Activated naive CD4-positive, alpha-beta T cell treated with anti-CD3 and anti-CD28 coated beads for 36 hours (primary cell): ENCODE data around the gene INA. TPM values are rescaled to one million over a fixed set of nuclear protein-coding genes. Genes with fewer than 3 reads are reported as not detected.
"Not testable (repeated sequence)": the region's sequence is repeated elsewhere in the genome, so short reads cannot be mapped to it uniquely, and the experiment has no call there.

Experiments used
- CTCF ChIA-PET: fragments of 350-600 bp; sonication (Branson Sonifier 250); formaldehyde crosslinking; loops from one replicate; lab custom pipeline; 2021; ENCODE audit warnings: antibody characterized with exemption; lab: Charles Lee
- DNase-seq: peaks from one replicate; pipeline ENCODE4 v3.0.0-alpha.2; 2020
- H3K27ac Mint-ChIP-seq: one replicate; pipeline ENCODE4 v1.8.0; 2021; ENCODE audit warnings: mild to moderate bottlenecking, mixed read lengths
- H3K27me3 Mint-ChIP-seq: one replicate; pipeline ENCODE4 v1.8.0; 2021; ENCODE audit warnings: low read depth, mixed read lengths
- H3K36me3 Mint-ChIP-seq: one replicate; pipeline ENCODE4 v1.8.0; 2021; ENCODE audit warnings: low read depth, mixed read lengths
- H3K4me1 Mint-ChIP-seq: one replicate; pipeline ENCODE4 v1.8.0; 2021; ENCODE audit warnings: low read depth, mixed read lengths
- H3K4me3 Mint-ChIP-seq: one replicate; pipeline ENCODE4 v1.8.0; 2021; ENCODE audit warnings: mild to moderate bottlenecking, moderate library complexity, mixed read lengths
- H3K9me3 Mint-ChIP-seq: one replicate; pipeline ENCODE4 v1.8.0; 2021; ENCODE audit warnings: mixed read lengths
- intact Hi-C: fragments of 100-400 bp; cut with micrococcal nuclease; formaldehyde crosslinking; loops from one replicate; pipeline ENCODE4 v1.15.1; 2023
- total RNA-seq, 2 experiments: library from RNA; stranded (reverse); gene quantifications; one replicate each; pipeline ENCODE4 v1.2.3, GENCODE V29; 2021

Gene INA
- total RNA-seq: under 1 TPM; 0.10 TPM

GRCh38 chr10:103276896-103277712, at the start of gene INA:
TSS of gene INA (plus strand) at chr10:103277138. CDS start at chr10:103277212, 74 bp downstream.
- intact Hi-C loops: no loop called here
- Mint-ChIP-seq H3K9me3 (no peaks in the 10 kb centered on the region), H3K4me3 (peak within 1 kb of the TSS; percentile 61), H3K27ac (no peak within 1 kb of the TSS), H3K27me3 (peaks cover 48% of the 10 kb centered on the region), H3K4me1 (peaks cover 13% of the 10 kb centered on the region), H3K36me3 (no peaks in the 10 kb centered on the region)
- CTCF ChIA-PET: interaction anchor here (0.6 to 0.9 kb wide), 4 partner anchors 33 to 421 kb away, joined by 3 read pairs; no protein-coding TSS in a partner anchor
- DNase-seq: peak; percentile 37

GRCh38 chr10:103227416-103227815, 49.5 kb upstream of the INA start:
- H3K4me3 Mint-ChIP-seq: no peak overlapping the region
- intact Hi-C loops: no loop called here
- CTCF ChIA-PET: interaction anchor here (0.6 to 3.1 kb wide), 2 partner anchors 17 to 20 kb away, joined by 3 to 8 read pairs; no protein-coding TSS in a partner anchor
- H3K27ac Mint-ChIP-seq: no peak overlapping the region
- DNase-seq: no peak
- H3K4me1 Mint-ChIP-seq: no peaks in the 10 kb centered on the region
- H3K9me3 Mint-ChIP-seq: peaks cover 10% of the 10 kb centered on the region
- H3K36me3 Mint-ChIP-seq: peaks cover 2% of the 10 kb centered on the region
- no peaks in the 10 kb centered on the region for H3K27me3 Mint-ChIP-seq

- no peak overlapping the region for H3K27ac Mint-ChIP-seq
- no peak overlapping the region for H3K4me3 Mint-ChIP-seq
- intact Hi-C loops: no loop called here
- no peaks in the 10 kb centered on the region for H3K27me3 Mint-ChIP-seq
- no peaks in the 10 kb centered on the region for H3K36me3 Mint-ChIP-seq
- CTCF ChIA-PET: interaction anchor here (0.6 to 1.6 kb wide), 2 partner anchors 46 to 68 kb away, joined by 3 read pairs; partner anchors contain the start of gene INA
- H3K4me1 Mint-ChIP-seq: no peaks in the 10 kb centered on the region
- DNase-seq: no peak
- H3K9me3 Mint-ChIP-seq: no peaks in the 10 kb centered on the region
Observed at GRCh38 chr10:103231047-103231551, 45.8 kb upstream of the INA start.

GRCh38 chr10:103232131-103232673, 44.7 kb upstream of the INA start:
- intact Hi-C loops: no loop called here
- H3K9me3 Mint-ChIP-seq: no peaks in the 10 kb centered on the region
- H3K4me1 Mint-ChIP-seq: no peaks in the 10 kb centered on the region
- H3K36me3 Mint-ChIP-seq: no peaks in the 10 kb centered on the region
- CTCF ChIA-PET: no interaction called here
- no peaks in the 10 kb centered on the region for H3K27me3 Mint-ChIP-seq
- no peak overlapping the region for H3K27ac Mint-ChIP-seq
- DNase-seq: no peak
- no peak overlapping the region for H3K4me3 Mint-ChIP-seq

DNA sequence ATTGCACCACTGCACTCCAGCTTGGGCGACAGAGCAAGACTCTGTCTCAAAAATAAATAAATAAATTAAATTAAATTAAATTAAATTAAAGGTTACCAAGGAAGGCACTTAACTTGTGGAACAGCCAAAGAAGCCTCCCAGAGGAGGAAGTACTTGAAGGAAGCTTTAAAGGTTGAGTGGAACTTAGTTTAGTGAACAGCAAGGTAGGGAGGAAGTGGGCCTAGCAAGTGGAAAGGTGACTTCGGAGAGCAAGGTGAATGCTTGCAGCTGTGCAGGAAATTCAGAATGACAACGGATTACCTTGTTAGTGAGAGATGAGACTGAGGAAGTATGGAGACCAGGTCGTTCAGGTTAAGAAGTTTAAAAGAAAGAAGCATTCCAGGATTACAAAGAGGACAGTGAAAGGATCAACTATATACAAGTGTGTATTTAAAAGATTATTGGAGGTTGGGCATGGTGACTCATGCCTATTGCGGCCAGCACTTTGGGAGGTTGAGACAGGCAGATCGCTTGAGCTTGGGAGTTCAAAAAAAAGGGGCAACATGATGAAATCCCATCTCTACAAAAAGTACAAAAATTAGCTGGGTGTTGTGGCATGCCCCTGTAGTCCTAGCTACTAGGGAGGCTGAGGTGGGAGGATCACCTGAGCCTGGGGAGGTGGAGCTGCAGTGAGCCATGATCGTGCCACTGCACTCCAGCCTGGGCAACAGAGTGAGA, 44.0 kb upstream of the INA start:
- intact Hi-C loops: no loop called here
- no peak overlapping the region for H3K4me3 Mint-ChIP-seq
- no peaks in the 10 kb centered on the region for H3K9me3 Mint-ChIP-seq
- no peaks in the 10 kb centered on the region for H3K27me3 Mint-ChIP-seq
- CTCF ChIA-PET: interaction anchor here (1.4 kb wide), 1 partner anchor 12 kb away, joined by 5 read pairs; no protein-coding TSS in a partner anchor
- H3K4me1 Mint-ChIP-seq: no peaks in the 10 kb centered on the region
- DNase-seq: no peak
- H3K27ac Mint-ChIP-seq: no peak overlapping the region
- H3K36me3 Mint-ChIP-seq: no peaks in the 10 kb centered on the region

DNA sequence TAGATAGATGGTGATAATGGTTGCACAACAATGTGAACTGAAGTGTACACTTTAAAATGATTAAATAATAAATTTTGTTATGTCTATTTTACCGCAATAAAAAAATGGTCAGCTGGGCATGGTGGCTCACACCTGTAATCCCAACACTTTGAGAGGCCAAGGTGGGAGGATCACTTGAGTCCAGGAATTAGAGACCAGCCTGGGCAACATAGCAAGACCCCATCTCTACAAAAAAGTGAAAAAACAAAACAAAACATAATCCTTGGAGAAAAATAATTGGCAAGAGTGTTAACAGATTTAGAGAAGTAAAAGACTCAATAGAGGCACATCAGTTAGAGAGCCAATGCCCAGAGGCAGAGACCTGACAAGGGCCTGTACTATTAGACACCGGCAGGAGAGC, 41.2 kb upstream of the INA start:
- intact Hi-C loops: no loop called here
- no peak for DNase-seq
- Mint-ChIP-seq H3K9me3 (no peaks in the 10 kb centered on the region), H3K4me1 (peaks cover 6% of the 10 kb centered on the region), H3K27ac (no peak overlapping the region), H3K27me3 (peaks cover 2% of the 10 kb centered on the region), H3K36me3 (no peaks in the 10 kb centered on the region), H3K4me3 (no peak overlapping the region)
- CTCF ChIA-PET: interaction anchor here (0.8 kb wide), 1 partner anchor 123 kb away, joined by 3 read pairs; no protein-coding TSS in a partner anchor

DNA sequence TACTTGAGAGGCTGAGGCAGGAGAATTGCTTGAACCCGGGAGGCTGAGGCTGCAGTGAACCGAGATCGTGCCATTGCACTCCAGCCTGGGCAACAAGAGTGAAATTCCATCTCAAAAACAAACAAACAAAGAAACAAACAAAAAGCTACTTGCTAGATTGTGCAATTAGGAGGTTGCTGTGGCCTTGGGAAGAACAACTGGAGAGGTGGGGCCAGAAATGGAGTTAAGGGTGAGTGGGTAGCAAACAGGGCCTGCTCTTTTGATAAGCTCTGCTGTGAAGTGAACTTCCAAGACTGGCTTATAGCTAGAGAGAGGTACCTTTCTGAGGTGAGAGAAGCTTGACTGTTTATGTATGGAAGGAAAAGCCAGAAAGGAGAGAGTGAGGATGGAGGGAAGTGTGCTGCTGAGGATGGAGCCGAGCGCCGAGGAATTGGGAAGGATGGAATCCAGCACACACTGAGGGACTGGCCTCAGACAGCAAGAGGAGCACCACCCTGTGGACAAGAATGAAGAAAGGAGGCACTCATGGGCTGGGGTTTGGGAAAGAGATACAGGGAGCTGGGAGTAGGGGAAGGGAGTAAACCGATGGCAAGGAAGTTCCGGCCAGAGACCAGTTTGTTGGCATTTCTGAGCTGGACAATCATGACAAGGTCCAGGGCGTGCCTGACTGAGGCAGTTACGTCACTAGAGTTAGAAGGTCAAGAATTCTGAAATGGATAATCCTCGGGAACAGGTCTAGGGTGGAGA, 38.3 kb upstream of the INA start:
- no peak overlapping the region for H3K27ac Mint-ChIP-seq
- H3K4me1 Mint-ChIP-seq: peaks cover 17% of the 10 kb centered on the region
- intact Hi-C loops: no loop called here
- H3K4me3 Mint-ChIP-seq: no peak overlapping the region
- no peaks in the 10 kb centered on the region for H3K9me3 Mint-ChIP-seq
- CTCF ChIA-PET: interaction anchor here (0.6 to 1.5 kb wide), 5 partner anchors 9 to 169 kb away, joined by 3 to 12 read pairs (median 4); no protein-coding TSS in a partner anchor
- no peak for DNase-seq
- H3K27me3 Mint-ChIP-seq: peaks cover 2% of the 10 kb centered on the region
- no peaks in the 10 kb centered on the region for H3K36me3 Mint-ChIP-seq

DNA sequence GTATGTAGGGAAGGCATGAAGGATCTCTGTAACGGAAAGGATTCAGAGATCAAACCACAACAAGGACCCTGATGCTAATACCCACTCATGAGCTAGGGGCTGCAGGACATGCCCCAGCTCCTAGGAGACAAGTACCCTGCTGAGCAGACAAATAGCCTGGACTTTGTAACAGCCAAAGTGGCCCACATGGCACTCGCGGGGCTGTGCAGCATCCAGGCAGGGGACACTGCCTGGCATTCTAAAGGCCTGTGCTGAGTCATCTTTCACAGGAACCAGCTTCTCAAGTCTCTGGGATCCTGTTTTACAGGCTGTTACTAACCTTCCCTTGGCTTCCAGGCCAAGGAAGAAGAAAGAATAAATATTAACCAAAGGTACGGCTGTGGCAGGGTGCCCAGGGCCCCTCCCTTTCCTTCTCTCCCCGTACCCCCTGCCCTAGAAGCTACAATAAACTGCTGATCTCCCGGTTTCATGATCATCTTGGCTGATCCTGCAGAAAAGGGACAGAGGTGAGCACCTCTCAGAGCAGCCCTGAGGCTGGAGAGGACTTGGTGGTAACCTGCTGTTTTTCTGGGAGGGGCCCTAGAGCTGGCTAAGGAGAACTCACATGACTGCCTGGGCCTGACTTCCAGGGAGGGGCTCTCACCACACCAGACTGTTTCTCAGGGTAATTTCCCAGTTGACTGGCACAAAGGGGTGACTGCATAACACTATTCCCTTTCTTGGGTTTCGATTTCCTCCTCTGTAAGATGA, 35.5 kb upstream of the INA start:
- intact Hi-C loops: loop anchor here (1.0 to 10.0 kb wide), 4 partner anchors 49 to 243 kb away; no protein-coding TSS in a partner anchor
- Mint-ChIP-seq H3K27ac (peak overlapping the region; percentile 22), H3K4me3 (no peak overlapping the region), H3K27me3 (peaks cover 2% of the 10 kb centered on the region), H3K36me3 (no peaks in the 10 kb centered on the region), H3K9me3 (no peaks in the 10 kb centered on the region), H3K4me1 (peaks cover 17% of the 10 kb centered on the region)
- CTCF ChIA-PET: interaction anchor here (0.5 to 1.7 kb wide), 4 partner anchors 19 to 784 kb away, joined by 3 to 5 read pairs (median 4); partner anchors contain the start of gene CNNM2
- DNase-seq: peak; percentile 41

- CTCF ChIA-PET: interaction anchor here (0.7 to 2.6 kb wide), 30 partner anchors 12 to 410 kb away, joined by 3 to 28 read pairs (median 4); partner anchors contain the start of genes CNNM2, INA and NT5C2
- Mint-ChIP-seq H3K36me3 (no peaks in the 10 kb centered on the region), H3K27me3 (no peaks in the 10 kb centered on the region), H3K4me1 (peaks cover 17% of the 10 kb centered on the region), H3K9me3 (no peaks in the 10 kb centered on the region), H3K4me3 (no peak overlapping the region), H3K27ac (no peak overlapping the region)
- intact Hi-C loops: loop anchor here (1.0 to 10.0 kb wide), 7 partner anchors 90 to 409 kb away; no protein-coding TSS in a partner anchor
- peak; percentile 83 for DNase-seq
Observed at GRCh38 chr10:103244666-103245271, 32.2 kb upstream of the INA start.

- not testable (repeated sequence) for H3K27me3 Mint-ChIP-seq, H3K36me3 Mint-ChIP-seq, H3K9me3 Mint-ChIP-seq, DNase-seq, H3K27ac Mint-ChIP-seq, H3K4me3 Mint-ChIP-seq
- peaks cover 12% of the 10 kb centered on the region for H3K4me1 Mint-ChIP-seq
- CTCF ChIA-PET: interaction anchor here (0.7 to 1.3 kb wide), 2 partner anchors 154 to 191 kb away, joined by 3 to 4 read pairs; no protein-coding TSS in a partner anchor
- intact Hi-C loops: loop anchor here (10.0 kb wide), 2 partner anchors 89 to 239 kb away; no protein-coding TSS in a partner anchor
Observed at GRCh38 chr10:103245587-103245986, 31.4 kb upstream of the INA start, which contains the start of gene RPEL1. TSS of gene RPEL1 (plus strand) at chr10:103245887. CDS start at chr10:103245997, 110 bp downstream.
